Smooth muscle cell (in vitro differentiated cells): ENCODE data around the gene B3GNT8. TPM values are rescaled to one million over a fixed set of nuclear protein-coding genes. Genes with fewer than 3 reads are reported as not detected.

Experiments used
- DNase-seq: peaks from one replicate; lab custom pipeline; 2025; ENCODE audit not compliant: unreplicated experiment; lab: John Stamatoyannopoulos, UW
- H2AFZ ChIP-seq: fragments of 200-600 bp; sonication (generic); 2 replicates; pipeline ENCODE4 v1.6.0; 2016; ENCODE audit warnings: antibody characterized with exemption, low read depth, mild to moderate bottlenecking
- H3F3A ChIP-seq: fragments of 200-600 bp; sonication (generic); 2 replicates; pipeline ENCODE4 v1.6.0; 2017; ENCODE audit warnings: antibody characterized with exemption, low read depth
- H3K27ac ChIP-seq: fragments of 200-600 bp; sonication (generic); 2 replicates; pipeline ENCODE4 v1.5.1; 2016; ENCODE audit warnings: low read depth, mild to moderate bottlenecking
- H3K27me3 ChIP-seq: fragments of 200-600 bp; sonication (generic); 2 replicates; pipeline ENCODE4 v1.6.1; 2016; ENCODE audit warnings: low read depth, mild to moderate bottlenecking
- H3K36me3 ChIP-seq: fragments of 200-600 bp; sonication (generic); 2 replicates; pipeline ENCODE4 v1.5.1; 2016; ENCODE audit warnings: low read depth
- H3K4me1 ChIP-seq: fragments of 200-600 bp; sonication (generic); 2 replicates; pipeline ENCODE4 v1.5.1; 2016; ENCODE audit warnings: low read depth
- H3K4me2 ChIP-seq: fragments of 200-600 bp; sonication (generic); 2 replicates; pipeline ENCODE4 v1.6.0; 2016; ENCODE audit warnings: mild to moderate bottlenecking
- H3K4me3 ChIP-seq: fragments of 200-600 bp; sonication (generic); 2 replicates; pipeline ENCODE4 v1.5.1; 2016; ENCODE audit warnings: mild to moderate bottlenecking
- H3K79me2 ChIP-seq: fragments of 200-600 bp; sonication (generic); 2 replicates; pipeline ENCODE4 v1.6.0; 2016; ENCODE audit warnings: low read depth, mild to moderate bottlenecking
- H3K9ac ChIP-seq: fragments of 200-600 bp; sonication (generic); 2 replicates; pipeline ENCODE4 v1.6.0; 2016; ENCODE audit warnings: low read depth
- H3K9me3 ChIP-seq: fragments of 200-600 bp; sonication (generic); replicated peaks from 2 replicates; pipeline ENCODE4 v1.5.1; 2016; ENCODE audit warnings: low read depth
- H4K20me1 ChIP-seq: fragments of 200-600 bp; sonication (generic); 2 replicates; pipeline ENCODE4 v1.6.0; 2016; ENCODE audit warnings: low read depth
- CTCF ChIP-seq: fragments of 200-600 bp; sonication (generic); IDR thresholded peaks from 2 replicates; pipeline ENCODE4 v1.5.1; 2017; ENCODE audit warnings: borderline replicate concordance, mild to moderate bottlenecking, antibody characterized with exemption; ENCODE audit not compliant: insufficient read depth, poor library complexity, severe bottlenecking
- WGBS: methylation state at CpG from one replicate; pipeline ENCODE4 v1.1.7; 2016; ENCODE audit warnings: low lambda C conversion rate; 5-methylcytosine and 5-hydroxymethylcytosine counted together
- polyA plus RNA-seq: library from polyadenylated mRNA; unstranded; fragments of >200 nt; fragmentation: Nextera tagmentation; extraction: Ambion mirVana; gene quantifications from 2 replicates; pipeline ENCODE4 v1.2.1, GENCODE V29; 2016
- total RNA-seq: library from RNA; depleted of rRNA; stranded (reverse); fragments of >200 nt; gene quantifications from 2 replicates; pipeline ENCODE4 v1.2.3, GENCODE V29; 2014

Gene B3GNT8
- total and polyA plus RNA-seq, 2 experiments from 2014 or later = 0.85 to 1.7 TPM

- Histone ChIP-seq H3K9me3 (no peaks in the 10 kb centered on the region), H3K36me3 (no peaks in the 10 kb centered on the region), H3K4me2 (no peak overlapping the region), H3K4me3 (no peak overlapping the region), H3K27ac (no peak overlapping the region), H3K27me3 (no peaks in the 10 kb centered on the region), H3K4me1 (no peaks in the 10 kb centered on the region), H3K79me2 (no peaks in the 10 kb centered on the region), H2AFZ (no peak overlapping the region), H3K9ac (no peak overlapping the region), H3F3A (no peaks in the 10 kb centered on the region), H4K20me1 (no peaks in the 10 kb centered on the region)
- 75% methylated on average over 1 of the region's 1 CpG for WGBS
- TF ChIP-seq CTCF = no peak
- DNase-seq = no peak
These were observed 30.1 kb upstream of the B3GNT8 start for GRCh38 chr19:41457241-41457640.

GRCh38 chr19:41456342-41456918 is 29.3 kb upstream of the B3GNT8 start:
- Histone ChIP-seq H3K9ac (no peak overlapping the region), H3K4me2 (no peak overlapping the region), H3K79me2 (no peaks in the 10 kb centered on the region), H3F3A (no peaks in the 10 kb centered on the region), H3K4me3 (no peak overlapping the region), H3K27me3 (no peaks in the 10 kb centered on the region), H2AFZ (no peak overlapping the region), H3K9me3 (no peaks in the 10 kb centered on the region), H3K27ac (no peak overlapping the region), H4K20me1 (no peaks in the 10 kb centered on the region), H3K4me1 (no peaks in the 10 kb centered on the region), H3K36me3 (no peaks in the 10 kb centered on the region)
- TF ChIP-seq CTCF = no peak
- 69% methylated on average over 7 of the region's 7 CpGs for WGBS
- no peak for DNase-seq

GRCh38 chr19:41455936-41456335 is 28.8 kb upstream of the B3GNT8 start:
- no peak overlapping the region for H3K9ac ChIP-seq
- H3F3A ChIP-seq = no peaks in the 10 kb centered on the region
- H4K20me1 ChIP-seq = no peaks in the 10 kb centered on the region
- H3K27me3 ChIP-seq = no peaks in the 10 kb centered on the region
- TF ChIP-seq CTCF = no peak
- DNase-seq = no peak
- H3K36me3 ChIP-seq = no peaks in the 10 kb centered on the region
- no peaks in the 10 kb centered on the region for H3K9me3 ChIP-seq
- no peak overlapping the region for H2AFZ ChIP-seq
- WGBS = 50% methylated on average over 2 of the region's 2 CpGs
- no peak overlapping the region for H3K27ac ChIP-seq
- no peak overlapping the region for H3K4me2 ChIP-seq
- no peaks in the 10 kb centered on the region for H3K4me1 ChIP-seq
- H3K4me3 ChIP-seq = no peak overlapping the region
- no peaks in the 10 kb centered on the region for H3K79me2 ChIP-seq

GRCh38 chr19:41452584-41453275 is 25.6 kb upstream of the B3GNT8 start:
- Histone ChIP-seq H3K4me3 (no peak overlapping the region), H3K36me3 (no peaks in the 10 kb centered on the region), H4K20me1 (no peaks in the 10 kb centered on the region), H3K27ac (no peak overlapping the region), H3K4me1 (no peaks in the 10 kb centered on the region), H3K27me3 (peaks cover 3% of the 10 kb centered on the region), H3K9me3 (no peaks in the 10 kb centered on the region), H3K4me2 (no peak overlapping the region), H2AFZ (no peak overlapping the region), H3F3A (no peaks in the 10 kb centered on the region), H3K79me2 (no peaks in the 10 kb centered on the region), H3K9ac (no peak overlapping the region)
- TF ChIP-seq CTCF = no peak
- 58% methylated on average over 6 of the region's 6 CpGs for WGBS
- no peak for DNase-seq
